ENCODE data around the gene AOC1. TPM values are rescaled to one million over a fixed set of nuclear protein-coding genes. Genes with fewer than 3 reads are reported as not detected.

AOC1 gene
- total and polyA plus RNA-seq, 4 donors, result 0.35 to 1.3 (median 0.70) TPM

DNA sequence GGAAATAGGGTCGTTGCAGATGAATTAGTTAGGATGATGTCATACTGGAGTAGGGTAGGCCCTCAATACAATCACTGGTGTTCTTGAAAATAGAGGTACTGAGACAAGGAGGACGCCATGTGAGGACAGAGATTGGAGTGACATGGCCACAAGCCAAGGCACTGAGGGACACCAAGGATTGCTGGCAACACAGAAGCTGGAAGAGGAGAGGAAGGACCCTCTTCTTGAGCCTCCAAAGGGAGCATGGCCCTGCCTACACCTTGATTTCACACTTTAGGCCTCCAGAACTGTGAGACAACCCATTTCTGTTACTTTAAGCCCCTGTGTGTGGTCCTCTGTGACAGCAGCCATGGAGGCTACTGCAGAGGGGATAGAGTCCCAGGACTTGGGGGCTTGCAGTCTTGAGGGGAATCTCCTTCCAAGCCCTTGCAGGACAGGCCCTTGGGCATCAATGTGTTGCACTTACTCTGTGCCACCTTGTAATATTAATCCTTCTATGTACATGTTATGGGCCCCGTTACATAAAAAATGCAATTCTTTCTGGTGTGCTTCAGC is 3.7 kb upstream of the AOC1 start:
- H3K9me3 ChIP-seq (ENCODE audit: control insufficient read depth in 4 of 4, insufficient read depth in 3 of 4, low read length in 3 of 4), result no peaks in the 10 kb centered on the region
- no peak overlapping the region for H3K9ac ChIP-seq (ENCODE audit: insufficient read depth in 1 of 2, low read length in 2 of 2)
- H3K4me3 ChIP-seq, result no peak overlapping the region
- TF ChIP-seq, protein P1, sequence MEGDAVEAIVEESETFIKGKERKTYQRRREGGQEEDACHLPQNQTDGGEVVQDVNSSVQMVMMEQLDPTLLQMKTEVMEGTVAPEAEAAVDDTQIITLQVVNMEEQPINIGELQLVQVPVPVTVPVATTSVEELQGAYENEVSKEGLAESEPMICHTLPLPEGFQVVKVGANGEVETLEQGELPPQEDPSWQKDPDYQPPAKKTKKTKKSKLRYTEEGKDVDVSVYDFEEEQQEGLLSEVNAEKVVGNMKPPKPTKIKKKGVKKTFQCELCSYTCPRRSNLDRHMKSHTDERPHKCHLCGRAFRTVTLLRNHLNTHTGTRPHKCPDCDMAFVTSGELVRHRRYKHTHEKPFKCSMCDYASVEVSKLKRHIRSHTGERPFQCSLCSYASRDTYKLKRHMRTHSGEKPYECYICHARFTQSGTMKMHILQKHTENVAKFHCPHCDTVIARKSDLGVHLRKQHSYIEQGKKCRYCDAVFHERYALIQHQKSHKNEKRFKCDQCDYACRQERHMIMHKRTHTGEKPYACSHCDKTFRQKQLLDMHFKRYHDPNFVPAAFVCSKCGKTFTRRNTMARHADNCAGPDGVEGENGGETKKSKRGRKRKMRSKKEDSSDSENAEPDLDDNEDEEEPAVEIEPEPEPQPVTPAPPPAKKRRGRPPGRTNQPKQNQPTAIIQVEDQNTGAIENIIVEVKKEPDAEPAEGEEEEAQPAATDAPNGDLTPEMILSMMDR (IDR thresholded peaks at IDR 0.05; ENCODE audit: control extremely low read depth, extremely low read depth), result no peak
- DNase-seq (no peak), ATAC-seq (ENCODE audit: insufficient read depth, low FRiP score) (no peak)
- peaks cover 0 to 19% (median 0%) of the 10 kb centered on the region in 5 donors for H3K4me1 ChIP-seq (ENCODE audit: control insufficient read depth in 5 of 5, insufficient read depth in 5 of 5, low read length in 5 of 5)
- no peak overlapping the region for H3K27ac ChIP-seq (ENCODE audit: low read depth in 1 of 2, low read length in 1 of 2)
- H3K36me3 ChIP-seq (ENCODE audit: control insufficient read depth in 4 of 4, insufficient read depth in 4 of 4, low read length in 4 of 4), result no peaks in the 10 kb centered on the region
- WGBS, 2 donors, result 85 to 86% methylated on average over 3 of the region's 3 CpGs
- H3K27me3 ChIP-seq (ENCODE audit: control insufficient read depth in 3 of 3, insufficient read depth in 3 of 3, low read length in 2 of 3), result no peaks in the 10 kb centered on the region

DNA sequence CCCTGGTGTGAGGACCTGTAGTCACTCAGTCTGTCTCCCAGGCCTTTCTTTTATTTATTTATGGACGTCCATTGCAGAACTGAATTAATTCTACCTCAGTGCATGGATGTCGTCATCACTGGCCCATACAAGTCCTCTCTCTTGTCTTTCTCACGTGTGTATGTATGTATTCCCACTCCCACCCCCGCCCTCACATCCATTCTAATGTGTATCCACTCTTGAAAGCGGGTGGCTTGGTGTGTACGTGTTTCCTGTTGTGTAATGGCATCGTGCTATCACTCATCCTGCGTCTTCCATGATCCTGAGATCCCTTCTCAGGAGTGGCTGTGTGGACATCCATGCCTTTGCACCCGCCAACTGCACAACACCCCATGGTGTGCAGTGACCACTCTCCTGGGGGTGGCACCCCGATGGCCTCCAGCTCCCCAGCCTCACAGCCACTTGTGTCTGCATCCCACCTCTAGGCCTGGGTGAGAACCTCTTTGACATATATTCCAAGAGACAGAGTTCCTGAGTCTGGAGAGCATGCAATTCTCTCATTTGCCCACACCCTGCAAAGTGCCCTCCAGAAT is 3.0 kb upstream of the AOC1 start:
- WGBS, 2 donors, result 78 to 84% methylated on average over 10 of the region's 10 CpGs
- TF ChIP-seq, protein P1 (IDR thresholded peaks at IDR 0.05; ENCODE audit: control extremely low read depth, extremely low read depth), result no peak
- DNase-seq (no peak), ATAC-seq (ENCODE audit: insufficient read depth, low FRiP score) (no peak)
- H3K36me3 ChIP-seq (ENCODE audit: control insufficient read depth in 4 of 4, insufficient read depth in 4 of 4, low read length in 4 of 4), result no peaks in the 10 kb centered on the region
- no peaks in the 10 kb centered on the region for H3K9me3 ChIP-seq (ENCODE audit: control insufficient read depth in 4 of 4, insufficient read depth in 3 of 4, low read length in 3 of 4)
- no peaks in the 10 kb centered on the region for H3K27me3 ChIP-seq (ENCODE audit: control insufficient read depth in 3 of 3, insufficient read depth in 3 of 3, low read length in 2 of 3)
- H3K4me3 ChIP-seq, result no peak overlapping the region
- H3K4me1 ChIP-seq (ENCODE audit: control insufficient read depth in 5 of 5, insufficient read depth in 5 of 5, low read length in 5 of 5), result peaks cover 0 to 23% (median 0%) of the 10 kb centered on the region in 5 donors
- H3K27ac ChIP-seq (ENCODE audit: low read depth in 1 of 2, low read length in 1 of 2), result no peak overlapping the region
- H3K9ac ChIP-seq (ENCODE audit: insufficient read depth in 1 of 2, low read length in 2 of 2), result no peak overlapping the region

DNA sequence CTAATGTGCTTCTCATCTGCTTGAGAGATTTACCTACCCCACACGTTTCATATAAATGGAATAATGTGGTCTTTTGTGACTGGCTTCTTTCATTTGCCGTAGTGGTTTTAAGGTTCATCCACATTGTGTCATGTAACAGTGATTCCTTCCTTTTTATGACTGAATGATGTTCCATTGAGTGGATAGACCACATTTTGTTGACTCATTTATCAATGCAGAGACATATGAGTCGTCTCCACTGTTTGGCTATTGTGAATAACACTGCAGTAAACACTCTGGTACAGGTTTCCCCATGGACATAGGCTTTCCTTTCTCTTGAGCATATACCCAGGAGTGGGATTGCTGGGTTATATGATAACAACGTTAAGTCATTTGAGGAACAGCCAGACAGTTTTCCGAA is 2.0 kb upstream of the AOC1 start:
- Histone ChIP-seq H3K36me3 (ENCODE audit: control insufficient read depth in 4 of 4, insufficient read depth in 4 of 4, low read length in 4 of 4) (no peaks in the 10 kb centered on the region), H3K27ac (ENCODE audit: low read depth in 1 of 2, low read length in 1 of 2) (no peak overlapping the region), H3K4me3 (no peak overlapping the region), H3K9ac (ENCODE audit: insufficient read depth in 1 of 2, low read length in 2 of 2) (no peak overlapping the region), H3K27me3 (ENCODE audit: control insufficient read depth in 3 of 3, insufficient read depth in 3 of 3, low read length in 2 of 3) (no peaks in the 10 kb centered on the region), H3K4me1 (ENCODE audit: control insufficient read depth in 5 of 5, insufficient read depth in 5 of 5, low read length in 5 of 5) (peaks cover 0 to 25% (median 0%) of the 10 kb centered on the region in 5 donors), H3K9me3 (ENCODE audit: control insufficient read depth in 4 of 4, insufficient read depth in 3 of 4, low read length in 3 of 4) (no peaks in the 10 kb centered on the region)
- DNase-seq (no peak), ATAC-seq (ENCODE audit: insufficient read depth, low FRiP score) (no peak)
- 83 to 91% methylated on average over 5 of the region's 5 CpGs for WGBS, 2 donors
- TF ChIP-seq, protein P1 (IDR thresholded peaks at IDR 0.05; ENCODE audit: control extremely low read depth, extremely low read depth), result no peak

Data from lung (tissue), 12 donors.